ENCODE data around the gene PI4K2A.

GRCh38 chr10:97679594-97679993, 39.1 kb downstream of the PI4K2A start:
- TF ChIP-seq, protein P1, sequence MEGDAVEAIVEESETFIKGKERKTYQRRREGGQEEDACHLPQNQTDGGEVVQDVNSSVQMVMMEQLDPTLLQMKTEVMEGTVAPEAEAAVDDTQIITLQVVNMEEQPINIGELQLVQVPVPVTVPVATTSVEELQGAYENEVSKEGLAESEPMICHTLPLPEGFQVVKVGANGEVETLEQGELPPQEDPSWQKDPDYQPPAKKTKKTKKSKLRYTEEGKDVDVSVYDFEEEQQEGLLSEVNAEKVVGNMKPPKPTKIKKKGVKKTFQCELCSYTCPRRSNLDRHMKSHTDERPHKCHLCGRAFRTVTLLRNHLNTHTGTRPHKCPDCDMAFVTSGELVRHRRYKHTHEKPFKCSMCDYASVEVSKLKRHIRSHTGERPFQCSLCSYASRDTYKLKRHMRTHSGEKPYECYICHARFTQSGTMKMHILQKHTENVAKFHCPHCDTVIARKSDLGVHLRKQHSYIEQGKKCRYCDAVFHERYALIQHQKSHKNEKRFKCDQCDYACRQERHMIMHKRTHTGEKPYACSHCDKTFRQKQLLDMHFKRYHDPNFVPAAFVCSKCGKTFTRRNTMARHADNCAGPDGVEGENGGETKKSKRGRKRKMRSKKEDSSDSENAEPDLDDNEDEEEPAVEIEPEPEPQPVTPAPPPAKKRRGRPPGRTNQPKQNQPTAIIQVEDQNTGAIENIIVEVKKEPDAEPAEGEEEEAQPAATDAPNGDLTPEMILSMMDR (IDR thresholded peaks at IDR 0.05): no peak
- no peak for TF ChIP-seq EZH2 (IDR thresholded peaks at IDR 0.05; ENCODE audit: borderline replicate concordance, insufficient read depth, low read depth, low read length, poor library complexity, severe bottlenecking)

Data from B cell (primary cell).